Measurements from ENCODE around the gene TRIP13.

TRIP13 gene

GRCh38 chr5:957748-958485, 65.2 kb downstream of the TRIP13 start:
- no peak for DNase-seq

- no peak for DNase-seq
Measured at GRCh38 chr5:958701-959571, 66.3 kb downstream of the TRIP13 start.

- no peak for DNase-seq
Measured at GRCh38 chr5:959581-960531, 67.2 kb downstream of the TRIP13 start.

- no peak for DNase-seq
Measured at GRCh38 chr5:960551-960950, 67.9 kb downstream of the TRIP13 start.

GRCh38 chr5:961002-961710, 68.5 kb downstream of the TRIP13 start:
- no peak for DNase-seq

- no peak for DNase-seq
Measured at GRCh38 chr5:961711-962240, 69.1 kb downstream of the TRIP13 start.

GRCh38 chr5:962386-962785, 69.7 kb downstream of the TRIP13 start:
- DNase-seq, result no peak

- no peak for DNase-seq
Measured at GRCh38 chr5:962801-963200, 70.1 kb downstream of the TRIP13 start.

GRCh38 chr5:963310-963672, 70.6 kb downstream of the TRIP13 start:
- DNase-seq, result no peak

GRCh38 chr5:963673-964531, 71.2 kb downstream of the TRIP13 start:
- DNase-seq, result peak; percentile 54

GRCh38 chr5:964821-965220, 72.1 kb downstream of the TRIP13 start:
- DNase-seq, result no peak

GRCh38 chr5:965604-966344, 73.1 kb downstream of the TRIP13 start:
- no peak for DNase-seq

- DNase-seq, result no peak
Measured at GRCh38 chr5:966345-966710, 73.6 kb downstream of the TRIP13 start.

- no peak for DNase-seq
Measured at GRCh38 chr5:966941-967340, 74.3 kb downstream of the TRIP13 start.

Measured in stimulated activated CD4-positive, alpha-beta T cell treated with anti-CD3 and anti-CD28 coated beads, Interleukin-1b, Interleukin-23, amount 100 ng/mL, for 48 hours (primary cell).